IPS-11a (cell line): ENCODE measurements around the gene HOXB8.
A peak's percentile ranks its signal among the peaks of the same experiment; 100 is the strongest.

Experiments used
- H3K4me3 ChIP-seq: one replicate; pipeline ENCODE4 v1.5.1; 2013; ENCODE audit warnings: low read depth, low read length, control low read depth

Gene HOXB8

DNA sequence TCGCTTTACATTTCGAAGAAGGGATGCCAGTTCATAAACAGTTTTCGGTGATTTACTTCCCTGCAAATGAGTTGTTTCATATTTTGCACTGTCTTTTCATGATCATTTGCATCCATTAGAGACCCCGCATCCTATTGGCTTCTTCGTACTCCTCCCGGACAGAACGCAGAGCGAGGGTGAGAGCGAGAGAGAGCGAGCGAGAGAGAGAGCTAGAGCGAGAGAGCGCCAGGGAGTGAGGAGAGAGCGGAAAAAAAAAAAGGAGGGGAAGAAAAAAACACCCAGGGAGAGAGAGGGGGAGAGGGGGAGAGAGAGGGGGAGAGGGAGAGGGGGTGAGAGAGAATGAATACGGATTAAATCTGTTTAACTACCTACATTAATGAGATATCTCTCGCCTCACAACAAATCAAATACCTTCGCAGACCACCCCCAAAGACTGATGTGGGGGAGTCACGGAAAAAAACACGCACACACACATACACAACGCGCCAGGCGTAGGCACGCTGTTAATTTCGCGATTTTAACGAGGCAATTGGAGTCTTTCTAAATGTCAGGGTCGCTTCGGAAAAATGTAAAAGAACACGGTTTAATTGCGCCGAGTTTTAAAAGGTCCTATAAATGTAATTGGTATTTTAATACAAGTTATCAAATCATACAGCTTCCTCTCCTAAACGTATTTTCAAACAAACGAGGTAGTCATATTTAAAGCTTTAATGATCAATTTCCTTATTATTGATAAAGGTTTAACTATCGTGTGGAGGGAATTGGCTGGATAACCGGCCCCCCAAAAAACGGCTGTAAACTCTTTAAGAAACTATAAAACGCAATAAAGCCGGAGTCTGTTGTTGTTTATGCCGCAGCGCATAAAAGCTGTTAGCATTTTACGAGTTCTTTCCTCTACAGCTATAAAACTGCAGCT, at the start of gene HOXB8:
Gene HOXB8, minus strand, starts transcription at position 246 of the 916 bp plus-strand sequence. CDS start 588 bp downstream, outside the sequence.
- no peak within 1 kb of the TSS for H3K4me3 ChIP-seq

DNA sequence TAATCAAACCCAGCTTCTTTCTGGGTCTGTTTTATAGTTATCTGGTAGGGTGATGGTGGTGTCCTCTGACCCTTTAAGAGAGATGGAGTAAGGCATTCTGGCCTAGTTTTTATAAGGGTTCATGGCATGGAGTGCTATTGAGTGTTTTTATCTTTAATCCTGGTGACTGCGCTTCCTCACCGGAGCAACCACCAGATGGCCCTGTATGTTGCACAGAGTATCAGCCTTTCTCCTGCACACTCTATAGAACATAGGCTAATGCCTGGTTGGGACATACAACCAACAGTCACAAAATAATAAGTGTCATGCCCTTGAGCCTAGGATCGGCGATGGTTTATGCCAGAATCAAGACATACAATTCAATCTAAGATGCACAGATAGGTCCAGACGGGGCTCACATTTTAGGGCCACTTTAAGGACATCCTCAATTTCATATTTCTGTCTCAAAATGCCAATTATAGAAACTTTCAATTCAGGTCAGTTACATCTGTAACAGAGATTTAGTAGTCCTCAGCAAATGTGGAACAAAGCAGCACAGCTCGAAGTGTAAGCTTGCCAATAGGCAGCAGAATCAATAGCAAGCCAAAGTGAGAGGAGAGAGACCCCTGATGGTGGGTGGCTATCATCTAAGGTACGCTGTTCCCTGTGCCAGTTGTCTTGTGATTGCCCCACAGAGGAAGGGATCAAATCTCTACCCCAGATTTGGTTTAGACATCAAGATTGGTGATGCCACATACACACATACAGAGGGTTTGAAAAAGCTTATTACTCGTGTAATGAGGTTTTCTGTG, 48.2 kb upstream of the HOXB8 start:
- H3K4me3 ChIP-seq = no peak overlapping the region

DNA sequence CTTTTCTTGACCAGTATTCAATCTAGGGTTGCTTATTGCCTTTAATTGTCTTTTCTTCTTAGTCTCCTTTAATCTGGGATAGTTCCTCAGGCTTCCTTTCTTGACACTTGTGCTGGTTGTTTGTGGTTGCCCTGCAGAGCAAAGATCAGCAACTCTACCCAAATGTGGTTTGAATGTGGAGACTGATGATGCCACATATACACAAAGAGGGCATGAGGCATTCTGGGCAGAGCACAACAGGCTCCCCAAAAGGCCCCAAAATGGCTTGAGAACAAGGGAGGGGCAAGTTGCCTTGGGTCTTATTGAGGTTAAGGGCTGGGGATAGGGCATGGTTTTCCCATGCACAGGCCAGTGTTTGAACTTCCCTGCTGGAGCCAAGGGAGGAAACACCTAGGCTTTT, 40.8 kb upstream of the HOXB8 start:
- no peak overlapping the region for H3K4me3 ChIP-seq

DNA sequence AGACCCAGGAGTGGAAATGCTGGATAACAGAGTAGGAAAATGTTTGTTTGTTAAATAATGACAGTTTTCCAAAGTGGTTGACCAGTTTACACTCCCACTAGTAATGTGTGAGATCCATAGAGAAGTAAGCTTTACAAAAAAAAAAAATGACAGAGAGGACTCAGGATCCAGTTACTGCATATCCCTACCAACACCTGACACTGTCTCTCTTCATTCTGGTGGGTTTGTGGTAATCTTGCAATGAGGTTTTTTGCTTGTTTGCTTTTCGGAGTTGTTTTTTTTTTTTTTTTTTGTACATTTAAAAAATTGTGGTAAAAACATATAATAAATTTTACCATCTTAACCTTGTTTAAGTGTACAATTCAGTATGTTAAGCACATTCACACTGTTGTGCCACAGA, 34.6 kb upstream of the HOXB8 start:
- no peak overlapping the region for H3K4me3 ChIP-seq

DNA sequence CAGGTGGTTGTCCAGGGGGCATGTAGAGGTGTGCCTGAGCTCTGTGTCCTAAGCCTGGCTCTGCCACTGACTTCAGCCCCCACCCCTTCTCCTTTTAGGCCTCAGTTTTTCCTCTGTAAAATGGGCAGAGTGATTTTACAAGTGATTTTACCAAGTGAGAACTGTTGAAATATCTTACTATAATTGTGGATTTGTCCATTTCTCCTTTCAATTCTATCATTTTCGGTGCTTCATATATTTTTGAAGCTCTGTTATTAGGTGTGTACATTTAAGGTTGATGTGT, 32.8 kb upstream of the HOXB8 start:
- H3K4me3 ChIP-seq = no peak overlapping the region

DNA sequence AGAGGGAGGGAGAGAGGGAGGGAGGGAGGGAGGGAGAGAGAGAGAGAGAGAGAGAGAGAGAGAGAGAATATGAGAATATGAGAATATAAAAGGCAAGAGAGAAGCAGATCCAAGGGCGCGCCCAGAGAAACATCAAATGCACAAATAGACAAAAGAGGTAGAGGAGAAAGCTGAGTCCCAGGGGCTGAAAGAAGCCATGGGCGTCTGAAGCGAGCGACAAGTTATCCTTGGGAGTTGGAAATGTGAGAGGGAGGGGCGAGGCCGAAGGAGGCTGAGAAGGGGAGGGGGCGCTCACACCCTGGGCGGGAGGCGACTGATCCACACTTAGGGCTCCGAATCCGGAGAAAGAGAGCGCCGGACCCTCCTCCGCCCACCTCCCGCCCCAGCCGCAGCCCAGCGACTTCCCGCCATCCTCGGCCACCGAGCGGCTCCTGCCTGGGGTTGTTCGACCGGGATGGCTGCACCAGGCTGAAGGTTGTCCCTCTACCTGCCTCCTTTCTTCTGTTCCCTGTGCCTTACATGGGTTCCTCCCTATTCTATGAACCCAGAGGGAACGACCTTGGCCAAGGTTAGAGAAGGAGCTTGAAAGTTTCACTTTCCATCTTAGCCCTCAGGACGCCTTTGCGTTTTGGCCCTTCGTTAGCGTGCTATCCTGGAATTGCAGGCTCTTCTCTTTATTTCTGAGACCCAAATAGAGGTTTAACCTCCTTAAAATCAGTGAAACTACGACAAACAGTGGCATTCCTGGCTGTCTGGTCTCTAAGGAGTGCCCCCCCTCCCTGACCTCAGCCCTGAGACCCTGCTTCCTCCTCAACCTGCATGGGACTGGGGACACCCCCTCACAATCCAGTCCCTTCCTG, 32.2 kb upstream of the HOXB8 start:
- peak overlapping the region; percentile 10 for H3K4me3 ChIP-seq

DNA sequence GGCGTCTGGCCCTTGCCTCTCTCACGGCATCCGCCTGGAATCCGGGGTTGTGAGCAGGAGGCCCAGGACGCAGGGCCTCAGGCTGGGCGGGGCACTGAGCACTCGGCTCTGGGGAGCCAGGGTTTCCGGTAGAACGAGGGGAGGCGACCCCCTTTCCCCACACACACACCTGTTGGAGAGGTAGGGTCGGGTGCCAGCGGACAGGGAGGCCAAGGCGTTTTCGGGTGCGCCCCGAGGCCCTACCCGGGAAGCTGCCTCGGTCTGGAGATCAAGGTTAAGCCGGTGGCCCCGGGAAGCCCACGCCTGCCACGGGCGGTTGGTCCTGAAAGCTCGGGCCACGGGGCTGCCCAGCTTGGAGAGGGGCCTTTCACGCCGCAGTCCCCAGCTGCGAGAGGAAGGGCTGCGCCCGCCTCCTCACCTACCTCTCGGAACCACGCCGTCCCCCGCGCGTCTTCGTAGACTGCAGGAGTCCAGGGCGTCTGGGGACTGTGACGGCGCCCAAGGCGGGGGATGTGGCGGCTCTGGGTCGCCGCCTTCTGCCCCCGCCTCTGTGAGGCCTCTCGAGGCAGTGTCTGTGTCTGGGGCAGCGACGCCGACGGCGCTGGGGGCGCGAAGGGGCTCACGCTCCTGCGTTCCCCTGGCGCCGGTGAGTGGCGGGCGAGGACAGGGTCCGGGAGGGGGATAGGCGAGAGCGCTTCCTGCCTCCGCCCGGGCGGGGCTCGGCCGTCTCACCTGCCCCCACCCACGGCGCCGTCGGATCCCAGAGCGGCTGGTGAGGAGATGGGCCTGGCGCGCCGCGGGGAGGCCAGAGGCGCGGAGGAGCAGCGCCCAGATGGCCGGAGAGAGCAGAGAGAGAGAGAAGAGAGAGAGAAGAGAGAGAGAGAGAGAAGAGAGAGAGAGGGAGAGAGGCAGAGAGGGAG, 31.4 kb upstream of the HOXB8 start:
- no peak overlapping the region for H3K4me3 ChIP-seq

DNA sequence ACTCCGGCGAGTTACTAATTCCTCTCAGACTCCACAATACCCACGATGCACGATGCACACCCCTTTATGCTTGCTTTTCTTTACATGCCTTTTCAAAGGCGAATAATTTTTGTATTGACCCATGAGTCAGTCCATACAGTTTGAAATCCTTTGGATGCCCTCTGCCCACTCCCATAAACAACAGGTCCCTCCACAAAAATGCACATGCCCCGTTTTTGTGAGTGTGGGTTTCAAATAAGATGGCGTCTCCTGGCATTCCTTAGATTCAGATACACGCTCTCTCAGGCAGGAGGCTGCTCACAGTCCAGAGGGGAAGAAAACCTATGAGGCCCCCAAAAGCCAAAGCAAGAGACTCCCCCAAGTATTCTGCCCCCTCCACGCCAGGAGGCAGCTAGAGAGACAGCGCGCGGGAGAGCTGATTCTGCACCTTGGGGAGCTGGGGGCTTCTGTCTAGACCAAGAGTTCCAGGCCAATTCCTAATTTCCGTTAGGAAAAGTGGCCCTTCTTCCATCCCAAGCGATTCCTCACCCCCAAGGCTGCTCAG, 30.6 kb upstream of the HOXB8 start:
- H3K4me3 ChIP-seq = no peak overlapping the region

DNA sequence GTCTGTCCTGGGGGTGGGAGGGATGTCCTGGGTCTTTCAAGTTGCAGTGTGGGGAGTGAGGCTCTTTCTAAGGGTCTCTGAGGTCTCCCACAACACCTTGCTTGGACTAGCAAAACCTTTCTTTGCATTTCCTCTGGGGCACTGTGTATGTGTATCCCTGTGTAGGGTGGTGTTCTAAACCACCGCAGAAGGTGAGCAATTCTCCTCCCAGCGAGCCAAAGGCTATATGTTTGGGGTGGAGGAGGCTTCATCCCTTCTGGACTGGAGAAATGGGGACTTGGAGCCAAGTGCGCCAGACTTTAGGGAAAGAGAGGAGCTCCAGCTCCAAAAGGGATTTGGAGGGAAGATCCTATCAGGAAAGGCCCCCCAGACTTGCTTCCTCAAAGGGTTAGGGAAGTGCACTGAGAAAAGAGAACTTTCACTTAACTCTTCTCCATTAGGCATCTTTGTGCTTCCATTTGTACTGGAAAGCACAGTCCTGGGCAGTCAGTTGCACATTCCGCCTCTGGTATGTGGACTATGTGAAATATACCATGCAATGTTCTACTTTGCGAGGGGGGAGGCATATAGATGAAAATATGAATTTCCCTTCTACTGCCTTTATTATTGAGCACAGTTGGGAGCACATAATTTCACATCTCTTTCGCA, 29.9 kb upstream of the HOXB8 start:
- no peak overlapping the region for H3K4me3 ChIP-seq

DNA sequence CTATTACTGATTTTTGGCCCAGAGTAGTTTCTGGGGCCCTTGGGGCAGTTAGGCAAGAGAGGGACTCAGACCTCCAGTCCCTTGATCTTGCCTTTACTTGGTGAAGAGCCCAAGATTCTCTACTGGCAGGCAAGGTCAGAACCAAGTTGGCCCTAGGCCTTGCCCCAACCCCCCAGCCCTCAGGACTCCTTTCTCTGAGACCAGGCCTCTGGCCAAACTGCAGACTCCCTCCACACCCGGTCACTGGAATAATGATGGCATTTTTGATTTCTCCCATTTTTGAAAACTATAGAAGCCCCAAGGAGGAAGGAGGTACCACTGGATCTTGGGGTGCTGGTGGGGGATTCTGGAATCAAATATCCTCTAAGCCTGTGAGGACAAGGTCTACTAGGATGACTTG, 29.1 kb upstream of the HOXB8 start:
- no peak overlapping the region for H3K4me3 ChIP-seq

DNA sequence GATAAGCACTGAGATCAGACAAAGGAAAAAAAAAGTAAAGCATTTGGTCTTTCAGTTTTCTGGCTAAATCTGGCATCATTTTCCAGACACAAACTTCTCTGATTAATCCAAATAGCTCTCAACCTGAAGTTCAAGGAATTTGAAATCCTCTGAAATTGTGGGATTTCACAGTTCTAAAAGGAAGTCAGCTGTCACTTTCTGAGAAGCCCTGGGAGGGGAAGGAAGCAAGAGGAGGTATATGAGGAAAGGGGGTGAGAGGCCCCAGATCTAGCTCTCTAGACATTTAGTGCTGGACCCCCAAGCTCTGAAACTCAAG, 28.6 kb upstream of the HOXB8 start:
- no peak overlapping the region for H3K4me3 ChIP-seq

DNA sequence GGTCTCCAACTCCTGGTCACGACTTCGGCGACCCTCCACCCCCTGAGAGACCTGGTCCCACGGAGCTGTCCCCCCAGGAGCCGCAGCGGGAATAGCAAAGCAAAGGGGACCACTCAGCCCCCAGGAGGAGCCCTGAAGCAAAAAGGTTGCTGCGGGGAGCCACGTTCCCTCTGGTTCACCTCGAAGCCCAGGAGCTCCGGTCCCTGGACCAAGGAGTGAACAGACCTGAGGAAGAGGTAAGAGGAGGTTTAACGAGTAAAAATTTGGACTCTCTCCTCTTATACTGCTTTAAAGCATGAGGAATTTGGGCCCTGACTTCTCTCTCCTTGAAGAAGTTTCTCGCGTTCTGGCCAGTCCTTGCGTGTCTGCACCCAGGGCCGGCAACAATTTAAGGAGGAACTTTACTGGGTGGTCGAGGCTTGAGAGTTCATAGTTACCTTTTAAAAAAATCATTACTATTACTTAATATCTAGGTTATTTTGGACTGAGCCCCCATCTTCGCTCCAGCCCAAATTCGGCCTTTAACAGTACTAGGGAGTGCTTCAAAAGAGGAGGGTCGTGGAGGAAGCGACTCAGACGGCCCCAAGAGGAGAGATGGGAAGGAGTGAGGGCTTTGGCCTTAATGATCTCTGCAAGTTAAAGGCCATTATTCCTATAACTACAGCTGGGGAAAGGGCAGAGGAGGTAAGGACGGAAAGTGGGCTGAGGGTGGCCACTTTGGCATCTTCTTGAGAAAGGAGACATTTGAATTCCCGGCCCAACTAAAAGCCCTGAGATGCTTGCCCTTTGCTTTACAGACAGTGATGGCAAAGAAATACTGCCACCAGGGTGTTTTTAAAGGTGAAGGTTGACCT, 28.0 kb upstream of the HOXB8 start:
- no peak overlapping the region for H3K4me3 ChIP-seq

DNA sequence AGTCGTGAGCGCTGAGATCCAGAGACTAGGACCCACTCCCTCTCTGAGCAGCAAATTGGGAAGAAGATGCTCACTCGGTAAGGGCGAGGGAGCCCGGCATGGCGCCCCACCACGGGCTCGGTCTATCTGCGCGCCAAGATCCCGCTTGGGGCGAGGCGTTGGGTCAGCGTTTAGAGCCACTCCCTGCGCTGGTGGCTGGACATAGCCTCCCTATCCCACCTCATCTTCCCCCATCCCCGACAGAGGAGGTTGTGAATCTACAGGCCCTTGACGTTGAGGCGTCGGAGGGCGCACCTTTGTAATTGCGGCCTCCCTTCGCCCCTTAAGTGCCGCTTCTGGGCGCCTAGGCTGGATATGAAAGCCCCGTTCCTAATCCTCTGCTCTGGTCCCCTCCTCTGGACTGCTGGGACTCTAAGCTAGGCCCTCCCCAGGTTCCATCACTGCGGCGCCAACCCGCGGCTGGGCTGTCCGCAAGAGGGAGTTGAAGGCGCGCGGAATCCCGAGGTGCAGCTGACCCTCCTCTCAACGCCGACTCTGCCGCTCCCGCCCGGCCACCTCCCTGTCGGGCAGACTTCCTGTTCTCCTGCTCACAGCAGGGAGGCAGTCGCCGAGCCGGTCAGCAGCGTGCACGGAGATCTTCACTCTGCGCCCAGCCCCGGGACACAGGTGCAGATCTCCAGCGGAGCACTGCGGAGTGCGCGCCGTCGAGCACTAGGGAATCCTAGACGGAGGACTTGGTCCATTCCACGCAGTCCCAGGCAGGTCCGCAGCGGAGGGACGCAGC, 27.2 kb upstream of the HOXB8 start:
- H3K4me3 ChIP-seq = no peak overlapping the region

DNA sequence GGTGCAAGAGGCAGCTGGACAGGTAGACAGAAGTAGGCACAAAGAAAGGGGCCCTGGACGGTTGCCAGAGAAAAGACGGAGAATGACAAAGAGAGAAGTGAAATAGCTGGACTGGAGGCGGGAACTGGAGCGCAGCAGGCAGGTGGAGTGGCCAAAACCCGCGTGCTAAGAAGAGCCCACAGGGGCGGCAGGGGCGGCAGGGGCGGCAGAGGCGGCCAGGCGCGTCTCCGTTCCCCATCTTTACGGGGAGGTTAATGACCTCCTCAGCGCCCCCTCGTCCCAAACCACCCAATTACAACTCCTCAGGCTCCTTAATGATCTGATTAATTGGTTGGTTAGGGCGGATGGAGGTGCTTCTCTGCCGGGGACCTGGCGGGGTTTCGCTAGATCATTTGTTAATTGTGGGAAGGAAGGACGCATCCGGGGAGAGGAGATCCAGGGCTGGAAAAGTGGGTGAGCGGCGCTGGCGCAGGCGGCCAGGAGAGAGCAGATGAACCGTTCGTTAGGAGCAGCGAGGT, 26.5 kb upstream of the HOXB8 start:
- no peak overlapping the region for H3K4me3 ChIP-seq

DNA sequence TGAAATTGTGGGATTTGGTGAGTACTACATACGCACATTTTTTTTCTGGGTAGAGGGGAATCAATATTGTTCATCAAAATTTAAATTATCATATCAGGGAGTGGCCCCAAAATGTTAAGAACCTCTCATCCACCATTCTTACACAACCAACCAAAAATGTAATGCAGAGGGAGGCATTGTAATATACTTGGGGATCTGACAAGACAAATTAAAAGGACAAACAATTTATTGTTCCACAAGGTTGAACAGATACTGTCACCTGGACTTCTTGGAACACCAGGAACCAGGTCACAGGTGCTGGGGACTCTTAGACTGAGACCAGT, 25.7 kb upstream of the HOXB8 start:
- no peak overlapping the region for H3K4me3 ChIP-seq

DNA sequence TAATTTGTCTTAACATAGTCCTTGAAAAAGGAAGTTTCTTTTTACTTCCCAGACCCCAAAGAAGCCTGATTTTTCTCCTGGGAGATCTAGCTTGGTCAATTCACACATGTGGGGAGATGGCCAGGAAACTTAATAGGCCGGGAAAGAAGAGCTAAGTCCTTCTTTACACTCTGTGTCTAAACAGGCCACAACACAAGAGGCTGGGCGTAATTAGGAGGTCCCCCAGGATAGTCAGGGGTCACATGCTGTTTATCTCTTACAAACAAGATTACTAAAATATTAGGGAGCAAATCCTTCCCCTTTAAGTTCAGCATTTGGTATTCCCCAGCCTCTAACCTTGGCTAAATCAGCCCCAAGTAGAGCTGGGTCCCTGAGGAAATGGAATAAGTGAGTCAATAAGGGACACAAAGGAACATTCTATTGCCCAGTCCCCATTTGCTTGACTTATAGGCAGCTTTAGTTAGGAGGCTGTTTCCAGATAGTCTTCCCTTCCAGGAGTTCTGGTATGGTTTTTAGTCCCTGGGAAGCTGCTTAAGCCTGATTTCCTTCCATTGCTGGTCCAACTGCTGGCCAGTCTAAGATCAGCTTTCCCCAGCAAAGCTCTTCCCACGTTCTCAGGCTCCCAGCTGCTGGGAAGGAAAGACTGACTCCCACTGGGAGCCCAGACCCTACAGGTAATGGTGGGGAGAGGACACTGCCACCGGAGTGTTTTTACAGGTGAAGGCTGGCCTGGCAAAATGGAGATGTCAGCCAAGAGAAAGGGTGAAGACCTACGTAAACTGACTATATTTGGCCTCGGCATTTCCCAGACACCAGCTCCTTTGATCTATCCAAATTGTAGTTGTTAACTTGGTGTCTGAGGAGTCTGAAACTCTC, 25.1 kb upstream of the HOXB8 start:
- H3K4me3 ChIP-seq = no peak overlapping the region

DNA sequence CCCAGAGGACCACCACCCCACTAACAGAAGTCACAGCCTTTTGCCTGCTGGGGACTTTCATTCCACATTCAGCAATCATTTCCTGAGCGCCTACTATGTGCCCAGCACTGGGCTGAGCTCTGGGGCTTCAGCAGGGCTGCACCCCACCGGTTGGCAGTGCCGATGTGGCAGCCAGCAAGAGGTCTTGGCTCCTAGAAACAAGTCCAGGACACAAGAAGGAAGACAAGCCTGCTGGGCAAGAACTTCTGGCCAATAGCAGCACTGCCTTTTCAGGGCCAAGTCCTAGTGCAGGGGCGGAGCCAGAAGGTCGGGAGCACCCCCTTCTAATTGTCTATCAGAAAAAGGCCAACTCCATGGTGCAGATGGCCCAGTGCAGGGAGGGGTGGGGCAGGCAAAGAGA, 24.0 kb upstream of the HOXB8 start:
- H3K4me3 ChIP-seq = no peak overlapping the region
